Sigmoid colon (tissue), 7 donors: ENCODE measurements around the gene OXSR1. TPM values are rescaled to one million over a fixed set of nuclear protein-coding genes. Genes with fewer than 3 reads are reported as not detected.

ENCODE experiments used
- DNase-seq: peaks from one replicate; pipeline ENCODE4 v3.0.0-alpha.2; 2019
- H3K27ac ChIP-seq, 4 donors: fragments of 200-600 bp; sonication (generic); one replicate each; pipeline ENCODE4 v1.5.1; 2016 to 2019; ENCODE audit warnings: mild to moderate bottlenecking in 1 of 4
- H3K27me3 ChIP-seq, 3 donors: fragments of 200-600 bp; sonication (generic); one replicate each; pipeline ENCODE4 v1.5.1; 2019; ENCODE audit warnings: mild to moderate bottlenecking in 1 of 3
- H3K36me3 ChIP-seq, 4 donors: fragments of 200-600 bp; sonication (generic); one replicate each; pipeline ENCODE4 v1.5.1; 2016 to 2019
- H3K4me1 ChIP-seq, 4 donors: fragments of 200-600 bp; sonication (generic); one replicate each; pipeline ENCODE4 v1.5.1; 2017 to 2019
- H3K4me3 ChIP-seq, 4 donors: fragments of 200-600 bp; sonication (generic); one replicate each; pipeline ENCODE4 v1.5.1; 2017 to 2019; ENCODE audit warnings: mild to moderate bottlenecking in 2 of 4, moderate library complexity in 1 of 4
- H3K9me3 ChIP-seq, 4 donors: fragments of 200-600 bp in 3 of 4; sonication (generic) in 3 of 4; one replicate each; pipeline versions ENCODE4 v1.5.1 to v1.6.1; 2013 to 2019
- EP300 ChIP-seq, 4 donors: sonication (generic); formaldehyde crosslinking; IDR thresholded peaks; one replicate each; pipeline ENCODE4 v1.6.1; 2017; ENCODE audit warnings: antibody characterized with exemption in 4 of 4
- POLR2A ChIP-seq, 2 donors: fragments of 450-650 bp; IDR thresholded peaks; one replicate each; pipeline ENCODE4 v1.6.1; 2016; ENCODE audit warnings: antibody characterized with exemption in 2 of 2, mild to moderate bottlenecking in 2 of 2, moderate library complexity in 2 of 2
- POLR2AphosphoS5 ChIP-seq, 4 donors: sonication (generic); formaldehyde crosslinking; IDR thresholded peaks; one replicate each; pipeline ENCODE4 v1.6.1; 2017; ENCODE audit warnings: antibody characterized with exemption in 4 of 4
- WGBS, 2 donors: extraction: QIAGEN DNeasy Blood & Tissue Kit; methylation state at CpG; one replicate each; pipeline ENCODE4 v1.1.7; 2013; 5-methylcytosine and 5-hydroxymethylcytosine counted together
- intact Hi-C: fragments of 100-400 bp; cut with DNase I; formaldehyde crosslinking; loops from one replicate; pipeline ENCODE4 v1.15.1; 2023
- polyA plus RNA-seq, 3 donors: library from polyadenylated mRNA; stranded (reverse); fragments of 200-250 nt; gene quantifications; one replicate each; pipeline ENCODE4 v1.2.3, GENCODE V29; 2013
- total RNA-seq, 4 donors: library from RNA; depleted of rRNA; stranded (reverse); fragments of >200 nt; gene quantifications; one replicate each; pipeline ENCODE4 v1.1.0, GENCODE V29; 2016
- TF ChIP-seq, protein P1 (sequence below), 4 experiments: fragments of 450-650 bp in 3 of 4; fragments of 200-600 bp in 1 of 4; IDR thresholded peaks; one replicate each; pipeline ENCODE4 v1.5.1; 2016 to 2019; ENCODE audit warnings: antibody characterized with exemption in 4 of 4, mild to moderate bottlenecking in 3 of 4, moderate library complexity in 2 of 4
- donor health status: healthy with polysubstance abuse.
- donor health status: Bipolar disorder and iron deficiency.
- donor health status: healthy.

Gene OXSR1
- total and polyA plus RNA-seq, 7 donors, result 13.8 to 28.8 (median 22.9) TPM

DNA sequence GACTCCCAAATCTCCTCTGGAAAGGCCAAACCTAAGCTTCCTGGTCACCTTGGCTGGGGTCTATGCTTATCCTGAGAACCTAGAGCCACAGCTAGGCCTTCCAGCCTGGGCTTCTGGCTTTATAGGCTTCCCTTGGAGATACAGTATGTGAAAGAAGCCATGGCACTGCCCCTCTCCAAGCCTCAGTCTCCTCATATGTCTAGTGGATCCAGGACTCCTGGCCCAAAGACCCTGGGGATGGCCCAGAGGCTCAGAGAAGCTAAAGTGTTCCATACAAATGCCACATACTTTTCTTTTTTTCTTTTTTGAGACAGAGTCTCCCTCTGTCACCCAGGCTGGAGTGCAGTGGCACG, 37.1 kb upstream of the OXSR1 start:
- Histone ChIP-seq H3K36me3 (peaks cover 43 to 100% (median 75%) of the 10 kb centered on the region in 4 donors), H3K4me3 (no peak overlapping the region), H3K27ac (no peak overlapping the region), H3K27me3 (no peaks in the 10 kb centered on the region), H3K9me3 (no peaks in the 10 kb centered on the region), H3K4me1 (peaks cover 0 to 5% (median 2%) of the 10 kb centered on the region in 4 donors)
- TF ChIP-seq POLR2A (IDR thresholded peaks at IDR 0.05) (no peak), POLR2AphosphoS5 (IDR thresholded peaks at IDR 0.05) (no peak)
- no peak for DNase-seq
- intact Hi-C loops, result loop anchor here (10.0 kb wide), 1 partner anchor 117 kb away; no protein-coding TSS in a partner anchor
- 91 to 94% methylated on average over 1 of the region's 1 CpG for WGBS, 2 donors

DNA sequence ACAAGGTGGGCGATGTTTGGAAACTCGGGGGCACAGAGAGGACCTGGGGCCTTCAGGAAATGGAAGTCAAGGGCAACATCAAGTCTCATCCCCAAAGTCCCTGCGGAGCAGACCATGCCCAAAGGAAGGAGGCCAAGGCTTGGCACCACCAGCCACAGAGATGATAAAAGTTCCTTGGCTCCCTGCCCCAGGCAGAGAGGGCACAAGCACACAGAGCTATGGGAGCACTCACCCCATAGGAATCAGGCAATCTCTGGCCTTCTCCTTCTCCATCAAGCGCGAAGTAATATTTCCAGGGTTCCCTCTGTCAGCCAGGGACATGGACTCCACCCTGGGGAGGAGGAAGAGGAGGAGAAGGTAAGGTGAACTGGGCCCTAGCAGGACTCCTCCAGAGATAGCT, 36.3 kb upstream of the OXSR1 start:
- no peak overlapping the region for H3K27ac ChIP-seq
- no peak overlapping the region for H3K4me3 ChIP-seq
- intact Hi-C loops, result loop anchor here (10.0 kb wide), 1 partner anchor 116 kb away; no protein-coding TSS in a partner anchor
- no peaks in the 10 kb centered on the region for H3K9me3 ChIP-seq
- peaks cover 0 to 12% (median 2%) of the 10 kb centered on the region in 4 donors for H3K4me1 ChIP-seq
- TF ChIP-seq EP300 (IDR thresholded peaks at IDR 0.05), result no peak
- TF ChIP-seq, protein P1, sequence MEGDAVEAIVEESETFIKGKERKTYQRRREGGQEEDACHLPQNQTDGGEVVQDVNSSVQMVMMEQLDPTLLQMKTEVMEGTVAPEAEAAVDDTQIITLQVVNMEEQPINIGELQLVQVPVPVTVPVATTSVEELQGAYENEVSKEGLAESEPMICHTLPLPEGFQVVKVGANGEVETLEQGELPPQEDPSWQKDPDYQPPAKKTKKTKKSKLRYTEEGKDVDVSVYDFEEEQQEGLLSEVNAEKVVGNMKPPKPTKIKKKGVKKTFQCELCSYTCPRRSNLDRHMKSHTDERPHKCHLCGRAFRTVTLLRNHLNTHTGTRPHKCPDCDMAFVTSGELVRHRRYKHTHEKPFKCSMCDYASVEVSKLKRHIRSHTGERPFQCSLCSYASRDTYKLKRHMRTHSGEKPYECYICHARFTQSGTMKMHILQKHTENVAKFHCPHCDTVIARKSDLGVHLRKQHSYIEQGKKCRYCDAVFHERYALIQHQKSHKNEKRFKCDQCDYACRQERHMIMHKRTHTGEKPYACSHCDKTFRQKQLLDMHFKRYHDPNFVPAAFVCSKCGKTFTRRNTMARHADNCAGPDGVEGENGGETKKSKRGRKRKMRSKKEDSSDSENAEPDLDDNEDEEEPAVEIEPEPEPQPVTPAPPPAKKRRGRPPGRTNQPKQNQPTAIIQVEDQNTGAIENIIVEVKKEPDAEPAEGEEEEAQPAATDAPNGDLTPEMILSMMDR (IDR thresholded peaks at IDR 0.05), result no peak
- no peak for TF ChIP-seq POLR2AphosphoS5 (IDR thresholded peaks at IDR 0.05)
- TF ChIP-seq POLR2A (IDR thresholded peaks at IDR 0.05), result no peak
- no peaks in the 10 kb centered on the region for H3K27me3 ChIP-seq
- 97 to 98% methylated on average over 5 of the region's 5 CpGs for WGBS, 2 donors
- H3K36me3 ChIP-seq, result peaks cover 43 to 100% (median 77%) of the 10 kb centered on the region in 4 donors
- no peak for DNase-seq

DNA sequence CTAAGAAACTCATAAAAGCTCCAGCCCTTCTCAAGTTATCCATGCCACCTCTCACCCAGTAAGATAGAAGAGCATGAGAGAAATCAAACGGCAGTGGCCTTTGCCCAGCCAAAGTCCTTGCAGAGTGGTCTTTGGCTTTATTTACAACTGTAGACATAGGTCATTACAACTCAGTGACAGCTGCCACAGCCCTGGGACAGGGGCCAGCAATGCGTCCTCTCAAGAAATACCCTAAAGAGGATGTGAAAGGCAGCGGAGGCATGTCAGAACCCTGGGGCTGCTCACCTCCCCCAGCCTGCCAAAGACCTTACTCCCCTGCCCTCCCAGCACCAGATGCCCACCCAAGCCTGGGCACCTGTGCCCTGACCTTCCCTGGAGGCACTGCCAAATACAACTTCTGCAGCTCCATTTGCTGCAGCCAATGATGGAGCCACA, 34.7 kb upstream of the OXSR1 start:
- H3K9me3 ChIP-seq, result no peaks in the 10 kb centered on the region
- peaks cover 39 to 98% (median 68%) of the 10 kb centered on the region in 4 donors for H3K36me3 ChIP-seq
- H3K27me3 ChIP-seq, result no peaks in the 10 kb centered on the region
- H3K4me1 ChIP-seq, result peaks cover 0 to 25% (median 14%) of the 10 kb centered on the region in 4 donors
- H3K4me3 ChIP-seq, result no peak overlapping the region
- TF ChIP-seq POLR2AphosphoS5 (IDR thresholded peaks at IDR 0.05), result no peak
- no peak for TF ChIP-seq EP300 (IDR thresholded peaks at IDR 0.05)
- TF ChIP-seq POLR2A (IDR thresholded peaks at IDR 0.05), result no peak
- TF ChIP-seq, protein P1 (IDR thresholded peaks at IDR 0.05), result no peak
- 32 to 61% methylated on average over 3 of the region's 3 CpGs for WGBS, 2 donors
- no peak for DNase-seq
- H3K27ac ChIP-seq, result no peak overlapping the region
- intact Hi-C loops, result no loop called here

DNA sequence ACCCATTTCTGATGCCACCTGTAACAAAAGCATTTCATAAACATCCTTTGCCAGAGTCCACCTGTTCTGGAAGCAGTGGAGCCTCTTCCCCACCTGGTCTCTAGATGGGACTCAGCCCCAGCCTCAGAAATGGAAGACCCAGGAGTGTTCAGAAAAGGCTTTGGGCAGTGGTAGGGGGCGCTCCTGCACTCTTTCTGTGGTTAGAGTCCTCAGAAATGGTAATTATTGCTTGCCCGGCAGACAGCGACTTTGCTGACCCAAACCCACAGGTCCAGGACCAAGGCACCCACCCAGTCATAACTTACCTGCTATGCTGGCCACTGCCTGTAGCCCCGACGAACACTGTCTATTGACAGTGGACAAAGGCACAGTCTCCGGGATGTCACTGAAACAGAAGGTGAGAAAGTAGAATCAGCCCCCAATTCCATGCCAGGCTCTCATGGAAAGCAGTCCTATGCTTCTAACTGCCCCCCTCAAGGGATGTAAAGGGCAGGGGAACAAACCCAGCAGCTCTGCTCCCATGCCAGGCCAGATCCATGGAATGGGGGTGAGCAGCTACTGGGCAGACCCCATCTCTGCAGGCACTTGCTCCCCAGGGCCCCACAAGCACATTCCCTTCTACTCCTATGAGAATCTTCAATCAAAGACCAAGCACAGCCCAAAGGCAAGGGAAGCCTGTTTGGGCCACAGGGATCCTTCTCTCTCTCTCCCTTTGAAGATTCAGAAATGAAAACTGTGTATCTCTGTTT, 33.5 kb upstream of the OXSR1 start:
- DNase-seq, result no peak
- H3K9me3 ChIP-seq, result no peaks in the 10 kb centered on the region
- H3K4me1 ChIP-seq, result peaks cover 0 to 32% (median 19%) of the 10 kb centered on the region in 4 donors
- H3K36me3 ChIP-seq, result peaks cover 30 to 87% (median 56%) of the 10 kb centered on the region in 4 donors
- intact Hi-C loops, result no loop called here
- H3K4me3 ChIP-seq, result no peak overlapping the region
- no peak for TF ChIP-seq EP300 (IDR thresholded peaks at IDR 0.05)
- TF ChIP-seq, protein P1 (IDR thresholded peaks at IDR 0.05), result peak in 1 of 4 experiments; percentile 7
- no peak overlapping the region for H3K27ac ChIP-seq
- WGBS, 2 donors, result 80 to 81% methylated on average over 6 of the region's 6 CpGs
- H3K27me3 ChIP-seq, result no peaks in the 10 kb centered on the region

DNA sequence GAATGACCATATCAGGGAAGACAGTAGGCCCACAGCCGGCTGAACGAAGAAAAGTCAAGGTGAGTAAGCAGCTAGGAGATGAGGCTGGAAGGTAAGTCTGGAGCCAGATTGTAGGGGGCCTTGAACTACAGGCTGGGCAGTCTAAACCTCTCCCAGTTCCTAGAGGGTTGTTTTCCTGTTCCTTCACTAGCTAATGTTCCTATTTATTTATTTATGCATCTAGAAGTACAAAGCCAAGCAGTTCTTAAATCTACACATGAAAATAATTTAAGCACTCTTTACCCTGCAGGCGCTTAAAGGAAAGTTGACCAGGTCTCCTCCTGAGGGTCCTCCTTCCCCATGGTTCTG, 32.2 kb upstream of the OXSR1 start:
- Histone ChIP-seq H3K4me1 (peaks cover 0 to 38% (median 25%) of the 10 kb centered on the region in 4 donors), H3K36me3 (peaks cover 17 to 73% (median 42%) of the 10 kb centered on the region in 4 donors), H3K27me3 (no peaks in the 10 kb centered on the region), H3K27ac (no peak overlapping the region), H3K4me3 (no peak overlapping the region), H3K9me3 (no peaks in the 10 kb centered on the region)
- 66 to 80% methylated on average over 3 of the region's 3 CpGs for WGBS, 2 donors
- TF ChIP-seq EP300 (IDR thresholded peaks at IDR 0.05) (no peak), POLR2A (IDR thresholded peaks at IDR 0.05) (no peak), POLR2AphosphoS5 (IDR thresholded peaks at IDR 0.05) (no peak)
- TF ChIP-seq, protein P1 (IDR thresholded peaks at IDR 0.05), result no peak
- intact Hi-C loops, result no loop called here
- DNase-seq, result no peak
